ENCODE data around the gene GREM1.

- TF ChIP-seq CTCF (IDR thresholded peaks at IDR 0.05 in 8 of 11, conservative IDR thresholded peaks at IDR 0.05 in 3 of 11) (no peak), POLR2AphosphoS5 (IDR thresholded peaks at IDR 0.05) (no peak)
Observed at GRCh38 chr15:32746116-32746857, 28.5 kb downstream of the GREM1 start.
